Activated T-cell treated with anti-CD3 and anti-CD28 coated beads for 1 hour (primary cell): ENCODE measurements around the gene TTLL4.

Source experiments
- DNase-seq: peaks from one replicate; pipeline ENCODE4 v3.0.0-alpha.2; 2020; ENCODE audit warnings: low read depth

Gene TTLL4

DNA sequence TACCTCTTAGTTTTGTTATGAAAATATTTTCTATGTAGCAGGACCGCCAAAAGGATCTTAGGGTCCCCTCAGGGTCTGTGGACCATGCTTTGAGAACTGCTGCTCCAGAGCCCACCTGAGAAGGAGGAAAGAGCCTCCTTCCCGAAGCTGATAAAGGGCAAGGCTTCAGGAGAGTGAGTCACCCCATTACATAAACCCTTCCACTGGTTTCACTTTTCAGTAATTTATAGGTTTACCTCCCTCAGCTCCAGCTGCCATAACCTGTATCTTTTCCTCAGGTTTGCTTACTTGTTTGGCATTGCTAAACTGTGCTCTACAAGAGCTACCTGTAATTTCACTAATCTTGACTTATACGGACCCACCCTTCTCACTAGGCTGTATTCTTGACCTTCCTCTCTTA lies 6.6 kb downstream of the TTLL4 start:
- DNase-seq: no peak

DNA sequence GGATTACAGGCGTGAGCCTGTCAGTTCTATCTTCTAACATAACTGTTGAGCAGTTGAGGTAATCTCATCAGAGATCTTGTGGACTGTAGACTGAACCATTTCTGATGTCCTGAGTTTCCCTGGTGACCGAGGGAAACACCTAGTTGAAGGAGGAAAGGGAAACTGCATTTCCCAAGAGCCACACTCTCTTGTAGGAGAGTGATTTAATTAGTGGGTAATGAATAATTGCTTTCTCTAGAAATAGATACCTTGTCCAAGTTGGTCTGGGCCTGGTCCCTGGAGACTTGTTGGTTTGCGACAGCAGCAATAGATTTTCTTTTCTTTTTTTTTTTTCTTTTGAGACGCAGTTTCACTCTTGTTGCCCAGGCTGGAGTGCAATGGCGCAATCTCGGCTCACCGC lies 7.4 kb downstream of the TTLL4 start:
- no peak for DNase-seq

DNA sequence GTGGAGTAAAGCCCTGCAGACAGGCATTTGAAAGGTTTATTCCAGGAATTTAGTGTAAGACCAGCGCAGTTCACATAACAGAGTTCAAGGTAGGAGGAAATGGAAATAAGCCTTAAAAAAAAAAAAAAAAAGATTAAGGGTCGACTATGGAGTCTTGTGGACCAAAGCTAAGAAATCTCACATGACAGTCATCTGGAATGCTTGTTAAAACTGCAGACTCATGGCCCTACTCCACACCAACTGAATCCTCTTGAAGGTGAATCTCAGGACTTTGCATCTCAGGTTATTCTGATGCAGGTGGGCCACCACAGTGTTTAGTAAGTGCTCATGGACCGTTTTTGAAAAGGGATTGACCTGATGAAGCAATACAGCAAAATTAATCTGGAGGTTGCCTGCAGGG lies 8.8 kb downstream of the TTLL4 start:
- no peak for DNase-seq

GRCh38 chr2:218720048-218721041 lies 9.7 kb downstream of the TTLL4 start:
- no peak for DNase-seq

DNA sequence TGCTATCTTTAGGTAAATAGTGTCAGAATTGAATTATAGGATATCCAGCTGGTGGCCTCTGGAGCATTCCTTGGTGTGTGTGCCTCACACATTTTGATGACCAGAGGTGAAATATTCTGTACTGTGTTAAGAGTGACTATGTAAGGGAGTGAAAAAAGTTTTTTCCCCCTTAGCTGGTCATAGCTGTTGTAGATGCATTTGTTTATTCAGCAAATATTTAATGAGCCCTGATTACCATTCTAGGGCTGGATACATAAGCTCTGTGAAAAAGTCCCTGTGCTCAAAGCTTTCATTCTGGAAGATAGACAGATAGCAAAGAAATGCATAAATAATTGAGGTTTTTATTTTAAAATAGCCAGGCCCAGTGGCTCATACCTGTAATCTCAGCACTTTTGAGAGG lies 10.9 kb downstream of the TTLL4 start:
- no peak for DNase-seq

GRCh38 chr2:218721934-218722333 lies 11.3 kb downstream of the TTLL4 start:
- DNase-seq: no peak

DNA sequence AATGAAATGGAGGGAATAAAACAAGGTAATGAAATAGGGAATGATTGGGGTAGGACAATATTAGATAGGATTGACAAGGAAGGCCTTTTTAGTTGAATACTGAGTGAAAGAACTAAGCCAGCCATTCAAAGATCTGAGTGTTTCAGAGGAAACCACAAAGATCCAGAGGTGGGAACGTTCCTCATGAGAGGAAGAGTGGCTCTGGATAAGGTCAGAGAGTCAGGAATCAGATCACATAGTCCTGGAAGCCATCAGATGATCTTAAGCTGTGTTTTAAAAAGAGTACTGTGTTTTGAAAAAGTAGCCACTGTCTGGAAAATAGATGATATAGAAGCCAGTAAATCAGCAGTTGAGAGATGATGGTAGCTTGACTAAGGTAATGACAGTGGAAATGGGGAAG lies 11.8 kb downstream of the TTLL4 start:
- DNase-seq: no peak

DNA sequence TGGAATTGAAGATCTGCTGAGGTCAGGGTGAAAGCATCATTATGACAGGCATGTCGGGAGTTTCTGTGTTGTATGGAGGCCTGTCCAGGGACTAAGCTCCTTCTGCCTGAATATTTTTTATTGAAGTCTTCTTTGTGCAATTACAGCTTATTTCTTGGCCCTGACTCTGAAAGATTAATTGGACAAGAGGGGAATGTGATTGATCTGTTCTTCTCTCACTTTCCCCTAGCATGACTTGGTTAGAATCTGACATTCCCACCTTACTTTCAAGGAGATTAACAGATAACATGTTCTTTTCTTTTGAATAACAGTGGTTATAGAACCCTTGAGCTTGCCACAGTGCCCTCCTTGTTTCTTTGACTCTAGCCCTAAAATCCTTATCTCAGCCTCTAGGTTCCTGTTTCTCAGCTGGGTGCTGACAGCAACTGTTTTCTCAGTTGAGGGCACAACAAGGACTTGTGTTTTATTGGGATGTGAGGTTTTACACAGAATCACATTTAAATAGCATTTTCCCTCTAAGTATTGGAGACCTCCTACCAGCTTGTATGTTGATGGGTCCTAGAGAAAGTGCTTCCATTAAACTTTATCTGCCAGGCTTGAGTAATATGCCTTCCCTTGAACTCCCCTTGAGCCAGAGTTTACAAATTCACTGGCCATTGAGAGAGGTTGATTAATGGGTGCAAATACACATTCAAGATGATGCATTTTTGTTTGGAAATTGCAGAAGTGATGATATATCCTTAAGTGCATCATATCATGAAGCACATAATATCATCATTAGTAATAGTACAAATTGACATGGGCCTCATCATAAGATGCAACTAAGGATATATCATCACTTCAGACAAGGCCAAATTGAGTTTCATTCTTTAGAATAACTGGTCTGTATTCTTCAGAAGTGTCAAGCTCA lies 12.5 kb downstream of the TTLL4 start:
- no peak for DNase-seq

DNA sequence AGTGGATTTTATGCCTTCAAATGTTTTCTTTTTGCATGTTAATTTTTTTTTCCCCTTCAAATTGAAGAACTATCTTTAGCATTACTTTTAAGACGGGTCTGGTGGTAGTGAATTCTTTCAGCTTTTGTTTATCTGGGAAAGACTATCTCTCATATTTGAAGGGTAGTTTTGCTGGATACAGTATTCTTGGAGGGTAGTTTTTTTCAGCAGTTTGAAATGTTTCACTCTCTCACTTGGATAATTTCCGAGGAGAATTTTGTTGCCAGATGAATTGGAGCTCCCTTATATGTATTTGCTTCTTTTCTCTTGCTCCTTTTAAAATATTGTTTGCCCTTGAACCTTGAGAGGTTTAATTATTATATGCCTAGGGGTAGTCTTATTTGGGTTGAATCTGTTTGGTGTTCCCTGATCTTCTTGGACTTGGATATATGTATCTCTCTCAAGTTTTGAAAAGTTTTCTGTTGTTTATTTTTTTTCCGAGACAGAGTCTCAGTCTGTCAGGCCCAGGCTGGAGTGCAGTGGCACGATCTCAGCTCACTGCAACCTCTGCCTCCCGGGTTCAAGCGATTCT lies 15.5 kb downstream of the TTLL4 start:
- no peak for DNase-seq

GRCh38 chr2:218727502-218728165 lies 17.0 kb downstream of the TTLL4 start:
- no peak for DNase-seq

DNA sequence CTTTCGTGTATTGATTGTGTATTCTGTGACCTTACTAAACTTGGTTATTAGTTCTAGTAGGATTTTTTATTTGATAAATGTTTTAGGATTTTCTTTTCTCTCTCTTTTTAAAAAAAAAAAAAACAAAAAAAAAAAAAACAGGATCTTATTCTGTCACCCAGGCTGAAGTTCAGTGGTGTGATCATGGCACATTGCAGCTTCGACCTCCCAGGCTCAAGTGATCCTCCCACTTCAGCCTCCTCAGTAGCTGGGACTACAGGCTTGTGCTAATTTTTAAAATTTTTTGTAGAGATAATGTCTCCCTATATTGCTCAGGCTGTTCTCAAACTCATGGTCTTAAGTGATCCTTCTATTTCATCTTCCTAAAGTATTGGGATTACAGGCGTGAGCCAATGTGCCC lies 19.0 kb downstream of the TTLL4 start:
- DNase-seq: no peak

DNA sequence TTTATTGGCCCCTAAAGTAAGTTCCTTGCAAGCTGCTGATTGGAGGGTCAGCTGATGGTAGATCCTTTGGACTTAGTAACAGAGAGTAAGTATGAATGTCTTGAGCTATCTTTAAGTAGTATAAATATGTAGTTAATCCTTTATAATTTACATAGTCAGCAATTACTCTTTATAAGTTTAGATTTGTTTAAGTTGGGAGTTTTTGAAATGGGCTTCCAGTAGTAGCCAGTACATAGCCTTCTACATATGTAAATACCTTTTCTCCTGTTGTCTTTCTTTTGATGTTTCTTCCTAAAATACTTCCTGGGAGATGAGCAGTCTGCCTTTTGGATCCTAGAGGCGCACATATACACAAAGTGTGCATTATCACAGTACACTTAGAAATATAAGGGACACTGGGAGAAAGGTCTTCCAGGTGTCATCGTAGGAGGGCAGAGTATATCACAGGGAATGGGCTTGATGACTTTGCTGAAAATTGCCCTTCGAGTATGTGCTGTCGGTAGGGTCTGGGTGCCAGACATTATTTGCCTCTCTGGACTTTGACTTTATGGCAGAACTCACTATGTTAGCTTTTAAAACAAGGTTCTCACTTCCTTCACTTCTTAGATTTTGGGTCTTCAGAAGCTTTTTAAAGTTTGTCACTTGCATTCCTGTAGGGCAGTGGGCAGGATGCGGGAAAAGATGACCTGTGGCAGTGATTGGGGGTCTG lies 21.6 kb downstream of the TTLL4 start:
- no peak for DNase-seq

DNA sequence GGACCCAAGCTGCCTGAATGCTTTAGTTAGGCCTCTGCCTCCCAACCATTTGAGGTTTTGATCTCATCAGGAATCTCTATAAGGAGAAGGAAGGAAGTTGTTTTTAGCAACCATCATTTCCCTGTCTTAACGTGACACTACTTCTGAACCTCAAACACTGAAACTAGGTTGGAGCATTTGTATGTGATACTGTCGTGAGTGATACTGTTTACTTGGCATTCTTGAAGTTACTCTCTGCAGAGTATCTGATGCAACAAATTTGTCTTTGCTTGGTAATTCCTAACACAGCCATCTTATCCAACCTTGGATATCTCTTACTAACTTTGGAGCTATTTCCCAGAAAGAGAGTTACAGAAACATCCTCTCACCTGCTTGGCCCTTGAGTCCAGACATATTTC lies 22.1 kb downstream of the TTLL4 start:
- DNase-seq: no peak

DNA sequence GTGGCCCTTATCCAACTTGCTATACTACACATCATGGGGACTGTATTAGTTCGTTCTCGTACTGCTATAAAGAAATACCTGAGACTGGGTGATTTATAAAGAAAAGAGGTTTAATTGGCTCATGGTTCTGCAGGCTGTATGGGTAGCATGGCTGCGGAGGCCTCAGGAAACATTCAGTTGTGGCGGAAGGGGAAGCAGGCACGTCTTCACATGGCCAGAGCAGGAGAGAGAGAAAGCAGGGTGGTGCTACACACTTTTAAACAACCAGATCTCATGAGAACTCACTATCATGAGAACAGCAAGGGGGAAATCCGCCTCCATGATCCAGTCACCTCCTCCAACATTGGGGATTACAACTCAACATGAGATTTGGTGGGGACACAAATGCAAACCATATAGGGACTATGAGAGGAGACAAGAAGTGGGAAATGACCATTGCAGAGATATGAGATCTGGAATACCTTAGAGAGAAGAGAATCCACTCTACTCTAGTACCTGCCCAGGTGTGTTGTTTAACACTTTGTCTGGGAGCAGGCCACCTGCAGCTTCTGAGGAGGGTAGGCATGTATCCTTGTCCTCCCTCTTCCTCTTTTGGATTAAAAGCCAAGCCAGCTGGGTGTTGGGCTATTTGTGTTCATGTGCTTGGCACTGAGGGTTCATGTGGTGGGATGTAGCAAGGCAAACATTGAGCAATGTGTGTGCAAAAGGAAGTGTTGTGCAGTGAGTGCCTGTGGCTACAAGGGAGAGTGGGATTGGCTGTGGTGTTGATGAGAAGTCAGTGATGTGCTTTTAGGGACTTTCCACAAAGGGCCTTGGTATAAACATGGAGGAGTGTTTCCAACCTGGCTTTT lies 22.8 kb downstream of the TTLL4 start:
- DNase-seq: no peak

- DNase-seq: no peak
Measured at GRCh38 chr2:218734190-218734975, 23.7 kb downstream of the TTLL4 start.

DNA sequence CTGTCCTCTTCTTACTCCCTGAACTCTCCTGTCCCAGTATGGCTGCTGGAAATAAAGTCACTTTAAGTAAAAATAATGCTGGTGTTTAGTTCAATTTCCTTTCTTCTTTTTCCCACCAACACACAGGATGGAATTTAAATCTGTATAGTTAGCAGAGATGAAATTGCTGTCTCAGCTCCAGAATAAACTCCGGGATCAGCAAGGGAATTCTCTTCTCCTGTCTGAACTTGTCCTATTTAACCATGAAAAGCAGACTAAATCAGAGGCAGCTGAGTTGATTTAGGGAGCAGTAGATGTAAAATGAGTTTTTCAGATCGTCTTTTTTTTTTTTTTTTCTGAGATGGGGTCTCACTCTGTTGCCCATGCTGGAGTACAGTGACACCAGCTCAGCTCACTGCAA lies 25.9 kb downstream of the TTLL4 start:
- no peak for DNase-seq

DNA sequence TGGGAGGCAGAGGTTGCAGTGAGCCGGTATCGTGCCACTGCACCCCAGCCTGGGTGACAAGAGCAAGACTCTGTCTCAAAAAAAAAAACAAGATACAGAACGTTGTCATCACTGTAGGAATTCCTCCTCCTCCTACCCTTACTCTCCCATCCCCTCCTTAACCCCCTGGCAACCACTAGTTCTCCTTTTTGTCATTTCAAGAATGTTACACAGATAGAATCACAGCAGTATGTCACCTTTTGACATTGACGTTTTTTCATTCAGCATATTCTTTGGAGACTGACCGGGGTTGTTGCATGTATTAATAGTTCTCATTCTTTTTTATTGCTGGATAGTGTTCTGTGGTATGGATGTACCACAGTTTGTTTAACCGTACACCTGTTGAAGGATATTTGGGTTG lies 32.4 kb downstream of the TTLL4 start:
- DNase-seq: no peak

DNA sequence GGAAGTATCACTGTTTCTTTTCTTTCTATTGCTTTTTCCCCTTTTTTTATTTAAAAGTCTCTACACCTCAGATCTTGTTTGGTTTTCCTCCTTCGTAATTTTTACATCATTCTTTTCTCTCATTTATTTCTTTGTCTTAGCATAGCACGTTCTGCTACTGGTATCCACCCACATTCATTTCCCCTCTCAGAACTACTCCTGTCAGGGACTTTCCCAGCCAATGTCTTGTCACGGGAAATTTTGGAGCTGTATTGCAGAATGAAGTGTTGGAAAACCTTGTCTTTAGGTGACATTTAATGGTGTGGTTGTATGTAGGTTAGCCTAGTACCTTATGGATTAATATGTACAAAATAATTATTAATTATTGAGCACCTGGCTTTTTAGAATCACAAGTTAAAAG lies 34.0 kb downstream of the TTLL4 start:
- DNase-seq: no peak

DNA sequence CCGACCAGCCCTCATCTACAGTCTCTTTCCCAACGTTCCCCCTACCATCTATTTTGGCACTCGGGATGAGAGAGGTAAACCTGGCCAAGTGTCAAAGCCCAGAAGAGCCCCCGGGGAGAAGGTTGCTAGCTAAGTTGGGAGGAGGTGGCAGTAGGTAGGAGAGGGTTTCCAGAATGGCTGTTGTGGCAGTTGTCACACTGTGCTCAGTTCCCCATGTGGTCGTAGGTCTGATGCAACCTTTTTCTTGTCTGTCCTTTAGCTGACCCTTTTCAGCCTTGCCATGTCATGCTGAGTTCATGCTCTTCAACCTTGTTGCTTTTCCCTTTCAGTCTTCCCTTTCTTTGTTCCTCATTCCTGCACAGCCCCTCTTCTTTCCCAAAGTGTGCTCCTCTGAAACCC lies 34.5 kb downstream of the TTLL4 start:
- no peak for DNase-seq
